GM21723 (cell line): ENCODE data around the gene PTPRT.
"Not testable (repeated sequence)": the region's sequence is repeated elsewhere in the genome, so short reads cannot be mapped to it uniquely, and the experiment has no call there.

Experiments used
- ATAC-seq: cut with Tn5 transposase; IDR thresholded peaks from one replicate; pipeline ENCODE4 v1.9.1; 2021; ENCODE audit warnings: mild to moderate bottlenecking, moderate library complexity; ENCODE audit not compliant: unreplicated experiment

Gene PTPRT

GRCh38 chr20:43187476-43188233, 2.1 kb downstream of the PTPRT start:
- ATAC-seq: no peak

DNA sequence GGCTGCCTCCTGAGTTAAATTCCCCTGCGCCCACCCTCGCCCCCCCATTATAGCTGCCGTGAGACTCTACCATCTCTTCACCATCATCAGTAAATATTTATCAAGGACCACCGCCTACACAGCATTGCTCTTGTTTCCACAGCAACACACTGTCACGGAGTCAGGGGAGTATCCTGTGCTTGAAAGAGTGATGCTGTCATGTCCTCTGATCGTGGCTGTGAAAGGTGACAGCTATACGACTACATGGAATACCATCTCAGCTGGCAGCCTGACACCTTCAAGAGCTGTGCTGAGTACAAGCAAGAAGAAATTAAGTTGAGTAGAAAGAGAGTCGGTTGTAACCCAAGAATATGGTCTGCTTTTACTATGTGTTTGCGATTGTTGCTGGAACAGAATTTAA, 3.4 kb downstream of the PTPRT start:
- ATAC-seq: no peak

- ATAC-seq: no peak
These were observed 3.8 kb downstream of the PTPRT start for GRCh38 chr20:43185901-43186300.

DNA sequence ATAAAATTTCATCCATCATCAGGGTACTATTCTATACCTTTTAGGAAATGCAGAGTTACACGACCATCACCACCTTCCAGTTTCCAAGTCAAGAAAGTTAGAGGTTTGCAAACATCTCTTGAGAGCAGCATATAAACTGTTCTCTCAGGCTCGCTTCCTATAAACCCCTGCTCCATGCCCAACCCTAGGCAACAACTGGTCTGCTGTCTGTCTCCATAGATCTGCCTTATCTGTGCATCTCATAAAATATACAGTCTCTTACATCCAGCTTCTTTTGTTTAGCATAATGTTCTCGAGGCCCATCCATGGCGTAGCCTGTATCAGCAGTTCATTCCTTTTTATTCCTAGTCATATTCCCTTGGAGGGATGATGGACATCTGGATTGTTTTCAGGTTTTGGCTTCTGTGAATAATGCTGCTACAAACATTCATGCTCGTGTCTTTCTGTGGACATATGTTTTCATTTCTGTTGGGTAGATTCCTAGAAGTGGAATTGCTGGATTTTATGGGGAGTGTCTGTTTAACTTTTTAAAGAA, 6.1 kb downstream of the PTPRT start:
- ATAC-seq: no peak

- ATAC-seq: no peak
These were observed 11.6 kb downstream of the PTPRT start for GRCh38 chr20:43178080-43178479.

GRCh38 chr20:43176726-43177125, 13.0 kb downstream of the PTPRT start:
- no peak for ATAC-seq

- no peak for ATAC-seq
These were observed 17.8 kb downstream of the PTPRT start for GRCh38 chr20:43171930-43172329.

DNA sequence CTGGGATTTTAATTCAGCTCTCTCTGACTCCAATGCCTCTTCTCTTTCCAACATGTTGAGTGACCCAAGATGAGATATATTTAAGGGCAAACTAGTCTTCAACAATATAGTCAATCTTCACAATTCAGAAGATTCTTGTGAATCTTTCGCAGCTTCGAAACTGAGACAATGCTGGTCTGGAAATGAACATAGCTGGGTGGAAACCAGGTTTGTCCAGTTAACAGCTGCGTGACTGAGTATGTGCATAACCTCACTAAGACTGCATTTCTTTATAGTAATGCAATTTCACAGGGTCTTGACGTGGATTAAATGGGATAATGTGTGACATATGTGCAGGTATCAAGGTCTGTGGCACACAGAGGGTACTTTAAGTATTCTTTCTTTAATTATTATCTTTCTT, 18.9 kb downstream of the PTPRT start:
- no peak for ATAC-seq

GRCh38 chr20:43167615-43168014, 22.1 kb downstream of the PTPRT start:
- no peak for ATAC-seq

GRCh38 chr20:43167021-43167420, 22.7 kb downstream of the PTPRT start:
- ATAC-seq: no peak

- no peak for ATAC-seq
These were observed 24.1 kb downstream of the PTPRT start for GRCh38 chr20:43165611-43166010.

DNA sequence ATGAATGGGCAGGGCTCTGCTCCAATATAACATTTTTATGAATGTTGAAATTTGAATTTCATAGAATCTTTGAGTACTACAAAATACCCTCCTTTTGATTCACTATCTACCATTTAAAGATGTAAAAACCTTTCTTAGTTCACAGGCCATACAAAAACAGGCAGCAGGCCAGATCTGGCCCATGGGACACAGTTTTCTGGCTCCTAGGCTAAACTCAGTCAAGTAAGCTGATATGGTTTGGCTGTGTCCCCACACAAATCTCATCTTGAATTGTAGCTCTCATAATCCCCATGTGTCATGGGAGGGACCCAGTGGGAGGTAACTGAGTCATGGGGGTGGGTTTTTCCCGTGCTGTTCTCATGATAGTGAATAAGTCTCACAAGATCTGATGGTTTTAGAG, 25.0 kb downstream of the PTPRT start:
- not testable (repeated sequence) for ATAC-seq

- ATAC-seq: no peak
These were observed 28.0 kb downstream of the PTPRT start for GRCh38 chr20:43161716-43162115.

DNA sequence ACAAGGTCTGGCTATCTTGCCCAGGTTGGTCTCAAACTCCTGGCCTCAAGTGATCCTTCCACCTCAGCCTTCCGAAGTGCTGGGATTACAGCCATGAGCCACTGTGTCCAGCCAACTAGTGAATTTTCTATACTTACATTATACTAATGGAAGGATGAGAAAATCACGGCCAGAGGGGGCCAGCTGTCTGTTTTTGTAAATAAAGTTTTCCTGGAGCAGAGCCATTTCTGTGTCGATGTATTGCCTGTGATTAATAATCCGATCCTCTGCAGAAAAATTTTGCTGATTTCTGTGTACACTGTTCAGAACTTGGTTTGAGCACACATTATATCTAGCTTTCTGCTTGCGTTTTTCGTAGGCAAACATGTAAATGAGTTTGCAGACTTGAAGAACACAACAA, 28.8 kb downstream of the PTPRT start:
- ATAC-seq: no peak

- ATAC-seq: no peak
These were observed 29.7 kb downstream of the PTPRT start for GRCh38 chr20:43159994-43160393.

DNA sequence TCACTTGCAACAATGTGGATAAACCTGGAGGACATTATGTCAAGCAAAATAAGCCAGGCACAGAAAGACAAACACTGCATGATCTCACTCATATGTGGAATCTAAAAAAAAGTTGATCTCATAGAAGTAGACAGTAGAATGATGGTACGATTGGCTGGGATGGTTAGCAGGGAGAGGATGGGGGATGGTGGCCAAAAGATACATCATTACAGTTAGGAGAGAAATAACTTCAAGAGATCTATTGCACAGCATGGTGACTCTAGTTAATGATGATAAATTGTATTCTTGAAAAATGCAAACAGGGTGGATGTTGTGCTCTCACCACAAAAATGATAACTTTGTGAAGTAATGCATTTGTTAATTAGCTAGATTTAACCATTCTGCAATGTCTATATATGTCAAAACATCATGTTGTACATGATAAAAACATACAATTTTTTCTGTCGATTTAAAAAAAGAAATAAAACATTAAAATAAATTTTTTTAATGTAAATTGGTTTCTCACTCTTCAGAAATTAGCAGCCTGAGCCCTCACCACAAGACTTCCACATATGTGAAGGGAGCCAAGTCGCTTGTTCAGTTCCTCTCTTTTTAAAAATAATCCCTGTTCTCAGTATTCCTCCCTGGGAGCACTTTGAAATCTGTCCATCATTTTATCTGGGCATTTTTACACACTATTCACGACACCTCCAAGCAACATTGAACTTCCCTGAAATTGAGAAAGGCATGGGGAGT, 34.2 kb downstream of the PTPRT start:
- no peak for ATAC-seq

GRCh38 chr20:43151901-43152300, 37.8 kb downstream of the PTPRT start:
- no peak for ATAC-seq

DNA sequence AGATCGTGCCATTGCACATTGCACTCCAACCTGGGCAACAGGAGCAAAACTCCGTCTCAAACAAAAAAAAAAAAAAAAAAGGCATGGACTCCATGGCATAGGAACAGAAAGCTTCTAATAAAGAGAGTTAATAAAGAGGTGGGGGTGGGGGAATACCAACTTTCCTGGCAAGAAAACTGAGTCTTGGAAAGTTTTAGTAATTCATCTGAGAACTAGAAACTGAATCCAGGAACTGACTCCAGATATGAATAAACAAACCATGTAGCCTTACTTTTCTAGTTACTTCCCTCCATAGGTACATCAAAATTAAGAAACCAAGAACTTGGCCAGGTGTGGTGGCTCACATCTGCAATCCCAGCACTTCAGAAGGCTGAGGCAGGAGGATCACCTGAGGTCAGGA, 38.5 kb downstream of the PTPRT start:
- ATAC-seq: no peak

DNA sequence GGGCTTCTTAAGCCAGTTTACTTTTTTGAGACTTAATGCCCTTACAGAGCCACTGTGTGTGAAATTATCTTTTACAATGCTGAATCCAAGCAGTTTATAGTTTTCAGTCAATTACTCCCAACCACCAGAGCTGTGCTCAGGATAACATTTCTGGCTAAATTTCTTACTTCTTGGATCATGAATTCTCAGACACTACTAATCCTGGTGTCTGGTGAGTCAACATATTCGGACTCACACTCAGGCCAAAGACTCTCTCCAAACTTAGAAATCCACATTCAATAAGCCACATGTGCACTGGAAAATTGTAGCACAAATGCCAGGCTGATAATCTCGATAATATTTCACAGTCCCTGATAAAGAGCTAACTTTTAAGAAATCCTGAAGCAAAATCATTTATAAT, 49.0 kb downstream of the PTPRT start:
- ATAC-seq: no peak

DNA sequence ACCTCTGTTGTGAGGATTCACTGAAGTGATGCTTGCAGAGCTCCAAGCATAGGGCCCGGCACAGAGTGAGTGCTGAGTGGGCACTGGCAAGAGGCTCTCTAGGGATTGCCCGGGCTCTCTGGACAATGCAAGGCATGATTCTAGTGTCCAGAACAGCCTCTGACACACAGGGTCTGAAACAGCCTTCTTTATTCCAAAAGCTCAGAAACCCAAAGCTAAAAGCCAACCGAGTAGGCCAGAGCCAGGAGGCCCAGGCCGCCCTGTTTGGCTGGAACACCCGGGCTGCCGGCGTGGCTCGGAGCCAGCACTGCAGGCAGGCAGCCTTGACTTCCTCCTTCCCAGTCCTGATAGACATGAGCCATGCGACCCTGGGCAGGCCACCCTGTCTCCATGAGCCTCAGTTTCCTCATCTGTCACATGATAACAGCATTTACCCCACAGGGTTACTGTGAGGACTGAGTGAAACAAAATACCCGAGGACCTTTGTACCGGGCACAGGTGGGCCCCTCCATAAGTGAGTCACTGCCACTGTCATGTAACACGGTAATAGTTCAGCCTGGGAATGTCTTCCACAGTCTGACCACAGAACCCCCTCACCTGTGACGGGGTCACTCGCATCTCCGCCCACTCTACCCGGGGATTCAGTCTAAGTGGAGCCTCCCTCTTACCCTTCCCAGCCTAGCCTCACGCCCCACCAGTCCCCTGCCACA, 51.5 kb downstream of the PTPRT start:
- no peak for ATAC-seq

GRCh38 chr20:43137160-43137559, 52.5 kb downstream of the PTPRT start:
- no peak for ATAC-seq

- no peak for ATAC-seq
These were observed 65.5 kb downstream of the PTPRT start for GRCh38 chr20:43124241-43124640.
